ENCODE data around the gene PHF10.

DNA sequence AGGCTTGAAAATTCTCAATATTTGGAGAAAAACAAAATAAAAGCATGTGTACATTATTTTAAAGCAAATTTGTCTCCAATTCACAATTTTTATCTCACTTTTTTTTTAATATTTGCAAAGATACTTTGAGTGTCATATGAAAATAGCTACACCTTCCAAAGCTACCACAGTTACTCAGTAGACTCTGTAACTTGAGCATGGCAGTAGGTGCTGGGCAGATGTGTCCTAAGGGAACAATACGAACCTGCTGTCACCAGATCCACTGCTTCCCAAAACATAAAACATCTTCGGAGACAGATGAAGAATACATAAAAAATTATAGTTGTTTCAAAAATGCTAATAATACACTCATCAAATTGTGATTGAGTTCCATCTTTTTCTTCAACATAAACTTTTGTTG lies 33.0 kb downstream of the PHF10 start:
- TF ChIP-seq, protein P1, sequence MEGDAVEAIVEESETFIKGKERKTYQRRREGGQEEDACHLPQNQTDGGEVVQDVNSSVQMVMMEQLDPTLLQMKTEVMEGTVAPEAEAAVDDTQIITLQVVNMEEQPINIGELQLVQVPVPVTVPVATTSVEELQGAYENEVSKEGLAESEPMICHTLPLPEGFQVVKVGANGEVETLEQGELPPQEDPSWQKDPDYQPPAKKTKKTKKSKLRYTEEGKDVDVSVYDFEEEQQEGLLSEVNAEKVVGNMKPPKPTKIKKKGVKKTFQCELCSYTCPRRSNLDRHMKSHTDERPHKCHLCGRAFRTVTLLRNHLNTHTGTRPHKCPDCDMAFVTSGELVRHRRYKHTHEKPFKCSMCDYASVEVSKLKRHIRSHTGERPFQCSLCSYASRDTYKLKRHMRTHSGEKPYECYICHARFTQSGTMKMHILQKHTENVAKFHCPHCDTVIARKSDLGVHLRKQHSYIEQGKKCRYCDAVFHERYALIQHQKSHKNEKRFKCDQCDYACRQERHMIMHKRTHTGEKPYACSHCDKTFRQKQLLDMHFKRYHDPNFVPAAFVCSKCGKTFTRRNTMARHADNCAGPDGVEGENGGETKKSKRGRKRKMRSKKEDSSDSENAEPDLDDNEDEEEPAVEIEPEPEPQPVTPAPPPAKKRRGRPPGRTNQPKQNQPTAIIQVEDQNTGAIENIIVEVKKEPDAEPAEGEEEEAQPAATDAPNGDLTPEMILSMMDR (IDR thresholded peaks at IDR 0.05), result no peak
- no peak for TF ChIP-seq POLR2AphosphoS5 (IDR thresholded peaks at IDR 0.05)
